IMR-90 (cell line): Measurements from ENCODE around the gene TCERG1. TPM values are rescaled to one million over a fixed set of nuclear protein-coding genes. Genes with fewer than 3 reads are reported as not detected.
"Not testable (repeated sequence)": the region's sequence is repeated elsewhere in the genome, so short reads cannot be mapped to it uniquely, and the experiment has no call there.

Source experiments
- ATAC-seq: fragments of 200-7000 bp; cut with Tn5 transposase; 2 replicates; pipeline ENCODE4 v1.9.1; 2020; ENCODE audit warnings: low read depth, mild to moderate bottlenecking, moderate library complexity
- BruUV-seq: library from RNA; stranded (reverse); fragments of 400-500 nt; replicated peaks from 2 replicates; lab custom pipeline; 2021; lab: Mats Ljungman, UMichigan
- CTCF ChIA-PET: fragments of 300-600 bp; formaldehyde crosslinking; extraction: SDS; loops from one replicate; lab custom pipeline; 2021; ENCODE audit warnings: antibody characterized with exemption; lab: Yijun Ruan, JAX
- POLR2A ChIA-PET: fragments of 300-600 bp; sonication (Branson Sonifier 250); formaldehyde crosslinking; loops from one replicate; lab custom pipeline; 2022; ENCODE audit warnings: antibody characterized with exemption; ENCODE audit not compliant: unreplicated experiment; lab: Charles Lee
- DNase-seq: peaks from one replicate; pipeline ENCODE4 v3.0.0; 2013
- H2AFZ ChIP-seq: replicated peaks from 2 replicates; pipeline ENCODE3; 2013; ENCODE audit warnings: low read length, mild to moderate bottlenecking; ENCODE audit not compliant: poor library complexity
- H2AK5ac ChIP-seq: 2 replicates; pipeline ENCODE4 v1.6.1; 2013; ENCODE audit warnings: low read depth, low read length, inconsistent platforms
- H2AK9ac ChIP-seq: replicated peaks from 2 replicates; pipeline ENCODE3; 2013; ENCODE audit warnings: mild to moderate bottlenecking, low read depth, low read length, moderate library complexity; ENCODE audit not compliant: poor library complexity
- H2BK120ac ChIP-seq: 2 replicates; pipeline ENCODE4 v1.6.1; 2013; ENCODE audit warnings: low read depth, low read length, inconsistent platforms
- H2BK15ac ChIP-seq: 3 replicates; pipeline ENCODE4 v1.6.1; 2013; ENCODE audit warnings: low read depth, low read length, inconsistent platforms
- H2BK20ac ChIP-seq: 2 replicates; pipeline ENCODE4 v1.6.1; 2013; ENCODE audit warnings: low read depth, mild to moderate bottlenecking, inconsistent platforms, low read length, moderate library complexity
- H2BK5ac ChIP-seq: 2 replicates; pipeline ENCODE4 v1.6.1; 2013; ENCODE audit warnings: mild to moderate bottlenecking, low read depth, low read length, inconsistent platforms; ENCODE audit not compliant: poor library complexity, severe bottlenecking
- H3K14ac ChIP-seq: replicated peaks from 2 replicates; pipeline ENCODE4 v1.6.1; 2013; ENCODE audit warnings: low read depth, low read length, inconsistent platforms
- H3K18ac ChIP-seq: 2 replicates; pipeline ENCODE4 v1.6.1; 2013; ENCODE audit warnings: low read depth, low read length, control low read depth
- H3K23ac ChIP-seq: 2 replicates; pipeline ENCODE4 v1.6.1; 2013; ENCODE audit warnings: low read depth, low read length, inconsistent platforms
- H3K27ac ChIP-seq: 2 replicates; pipeline ENCODE4 v1.5.1; 2013; ENCODE audit warnings: mild to moderate bottlenecking, control low read depth, low read length; ENCODE audit not compliant: insufficient read depth
- H3K27me3 ChIP-seq: 2 replicates; pipeline ENCODE4 v1.6.1; 2013; ENCODE audit warnings: low read length; ENCODE audit not compliant: control insufficient read depth, insufficient read depth
- H3K36me3 ChIP-seq: 2 replicates; pipeline ENCODE4 v1.6.1; 2013; ENCODE audit warnings: low read length, mixed read lengths; ENCODE audit not compliant: control insufficient read depth, insufficient read depth
- H3K4ac ChIP-seq: 2 replicates; pipeline ENCODE4 v1.6.1; 2013; ENCODE audit warnings: low read depth, low read length, inconsistent platforms
- H3K4me1 ChIP-seq: 2 replicates; pipeline ENCODE4 v1.6.1; 2013; ENCODE audit warnings: low read length, mixed read lengths; ENCODE audit not compliant: control insufficient read depth, insufficient read depth
- H3K4me2 ChIP-seq: 2 replicates; pipeline ENCODE4 v1.6.1; 2013; ENCODE audit warnings: low read depth, mild to moderate bottlenecking, control low read depth, low read length, moderate library complexity
- H3K4me3 ChIP-seq: 2 replicates; pipeline ENCODE4 v1.5.1; 2013; ENCODE audit warnings: low read depth, mild to moderate bottlenecking, control low read depth, low read length, moderate library complexity; ENCODE audit not compliant: insufficient read depth
- H3K56ac ChIP-seq: 2 replicates; pipeline ENCODE4 v1.6.1; 2013; ENCODE audit warnings: low read length, inconsistent platforms; ENCODE audit not compliant: insufficient read depth; ENCODE audit errors: extremely low read depth
- H3K79me1 ChIP-seq, 2 experiments: 2 replicates each; pipeline ENCODE4 v1.6.1; 2013; ENCODE audit warnings: low read length in 2 of 2, inconsistent platforms in 1 of 2, low read depth in 1 of 2
- H3K9ac ChIP-seq: 2 replicates; pipeline ENCODE4 v1.6.1; 2013; ENCODE audit warnings: low read depth, low read length, control low read depth
- H3K9me1 ChIP-seq: 2 replicates; pipeline ENCODE4 v1.6.1; 2013; ENCODE audit warnings: low read length, inconsistent platforms; ENCODE audit not compliant: insufficient read depth
- H3K9me3 ChIP-seq: 2 replicates; pipeline ENCODE4 v1.6.1; 2013; ENCODE audit warnings: low read length; ENCODE audit not compliant: control insufficient read depth, insufficient read depth
- H4K20me1 ChIP-seq: 2 replicates; pipeline ENCODE4 v1.6.1; 2013; ENCODE audit warnings: low read length, inconsistent platforms; ENCODE audit not compliant: insufficient read depth
- H4K5ac ChIP-seq: 2 replicates; pipeline ENCODE4 v1.6.1; 2013; ENCODE audit warnings: mild to moderate bottlenecking, low read depth, low read length, control low read depth
- H4K8ac ChIP-seq, 2 experiments: 2 replicates each; pipeline ENCODE4 v1.6.1; 2013; ENCODE audit warnings: low read depth in 2 of 2, low read length in 2 of 2, control low read depth in 1 of 2, inconsistent platforms in 1 of 2
- H4K91ac ChIP-seq: 2 replicates; pipeline ENCODE4 v1.6.1; 2013; ENCODE audit warnings: low read depth, low read length, inconsistent platforms; ENCODE audit not compliant: insufficient read depth
- POLR2A ChIP-seq: IDR thresholded peaks from 2 replicates; pipeline ENCODE4 v1.6.1; 2012; ENCODE audit warnings: mild to moderate bottlenecking, low read depth, low read length
- SMC3 ChIP-seq: fragments of 150-350 bp; IDR thresholded peaks from 2 replicates; pipeline ENCODE4 v1.6.1; 2016; ENCODE audit warnings: low read depth, mild to moderate bottlenecking, antibody characterized with exemption, low read length, moderate library complexity
- WGBS, 2 experiments: methylation state at CpG; one replicate each; pipeline versions ENCODE4 v1.1.5 to v1.1.7; 2013; ENCODE audit warnings: missing lambda C conversion rate in 2 of 2; ENCODE audit not compliant: insufficient read length in 1 of 2; ENCODE audit errors: extremely low coverage in 2 of 2; 5-methylcytosine and 5-hydroxymethylcytosine counted together
- dilution Hi-C: fragments of 300-500 bp; cut with HindIII; formaldehyde crosslinking; loops from one replicate; pipeline ENCODE4 v1.14.3; 2018; ENCODE audit warnings: low sequenced_read_pairs; ENCODE audit not compliant: unreplicated experiment
- in situ Hi-C: fragments of 300-500 bp; cut with MboI; formaldehyde crosslinking; loops from 3 replicates; pipeline ENCODE4 v1.14.3; 2019; ENCODE audit warnings: low sequenced_read_pairs, inconsistent platforms, mixed read lengths
- intact Hi-C: fragments of 100-400 bp; cut with micrococcal nuclease; formaldehyde crosslinking; loops from 2 replicates; pipeline ENCODE4 v1.10.0; 2022
- polyA plus RNA-seq, 3 experiments: library from polyadenylated mRNA; depleted of rRNA; stranded (reverse); fragments of >200 nt; gene quantifications; 2 replicates each; pipeline ENCODE4 v1.2.3, GENCODE V29; 2012; ENCODE audit warnings: low replicate concordance in 1 of 3
- total RNA-seq: library from RNA; depleted of rRNA; stranded (reverse); fragments of >200 nt; gene quantifications from 2 replicates; pipeline ENCODE4 v1.2.3, GENCODE V29; 2012

The TCERG1 gene
- total and polyA plus RNA-seq, 2 of the 4 experiments (the other 2 are of a cell fraction) = 21.9 to 44.7 TPM

DNA sequence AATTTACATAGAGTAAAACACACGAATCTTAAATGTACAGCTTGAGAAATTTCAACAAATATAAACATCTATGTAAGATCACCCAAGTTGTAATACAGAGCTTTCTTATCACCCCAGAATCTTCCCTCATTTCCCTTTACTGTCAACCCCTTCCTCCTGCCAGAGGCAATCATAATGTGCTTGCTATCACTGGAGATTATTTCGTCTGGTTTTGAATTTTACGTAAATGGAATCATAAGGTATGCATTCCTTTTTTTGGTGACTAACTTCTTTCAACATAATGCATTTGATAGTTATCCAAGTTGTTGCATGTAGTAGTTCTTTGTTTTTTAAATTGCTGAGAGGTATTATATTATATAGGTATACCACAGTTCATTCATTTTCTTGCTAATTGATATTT, 106.3 kb downstream of the TCERG1 start:
- dilution Hi-C loops = no loop called here
- Histone ChIP-seq H2AK5ac (no peak overlapping the region), H2AK9ac (no peak overlapping the region), H4K8ac (no peak overlapping the region), H3K36me3 (no peaks in the 10 kb centered on the region), H3K27ac (no peak overlapping the region), H2BK15ac (no peak overlapping the region), H3K9me1 (no peaks in the 10 kb centered on the region), H4K5ac (no peak overlapping the region), H3K4ac (no peak overlapping the region), H3K14ac (no peak overlapping the region), H2AFZ (no peak overlapping the region), H3K9me3 (no peaks in the 10 kb centered on the region), H2BK5ac (no peak overlapping the region), H3K23ac (no peak overlapping the region), H3K4me3 (no peak overlapping the region), H3K9ac (no peak overlapping the region), H3K56ac (no peak overlapping the region), H4K91ac (no peak overlapping the region), H4K20me1 (no peaks in the 10 kb centered on the region), H3K4me1 (no peaks in the 10 kb centered on the region), H3K4me2 (no peak overlapping the region), H3K18ac (no peak overlapping the region), H2BK120ac (no peak overlapping the region), H3K27me3 (no peaks in the 10 kb centered on the region), H2BK20ac (no peak overlapping the region), H3K79me1 (no peaks in the 10 kb centered on the region)
- ChIA-PET POLR2A (no interaction called here), CTCF (no interaction called here)
- ATAC-seq = no peak
- in situ Hi-C loops = no loop called here
- intact Hi-C loops = no loop called here
- TF ChIP-seq SMC3 = no peak
- no peak for TF ChIP-seq POLR2A
- no TSS peak for BruUV-seq
- no peak for DNase-seq
- no CpG with 5 or more reads among the region's 3 CpGs for WGBS, 2 experiments

DNA sequence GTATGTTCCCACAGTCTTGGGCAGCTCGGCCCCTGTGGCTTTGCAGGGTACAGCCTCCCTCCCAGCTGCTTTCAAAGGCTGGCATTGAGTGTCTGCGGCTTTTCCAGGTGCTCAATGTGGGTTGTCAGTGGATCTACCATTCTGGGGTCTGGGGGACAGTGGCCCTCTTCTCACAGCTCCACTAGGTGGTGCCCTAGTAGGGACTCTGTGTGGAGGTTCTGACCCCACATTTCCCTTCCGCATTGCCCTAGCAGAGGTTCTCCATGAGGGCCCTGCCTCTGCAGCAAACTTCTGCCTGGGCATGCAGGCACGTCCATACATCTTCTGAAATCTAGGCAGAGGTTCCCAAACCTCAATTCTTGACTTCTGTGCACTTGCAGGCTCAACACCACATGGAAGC, 109.8 kb downstream of the TCERG1 start:
- in situ Hi-C loops, H2AFZ ChIP-seq, ATAC-seq, H3K4ac ChIP-seq, H3K79me1 ChIP-seq, H3K9me1 ChIP-seq, H4K91ac ChIP-seq, H3K4me1 ChIP-seq, dilution Hi-C loops, H3K36me3 ChIP-seq, H4K20me1 ChIP-seq, H3K9ac ChIP-seq, H2AK9ac ChIP-seq, H3K27ac ChIP-seq, H2BK15ac ChIP-seq, H2BK120ac ChIP-seq, H3K56ac ChIP-seq, POLR2A ChIA-PET, H2BK20ac ChIP-seq, H2AK5ac ChIP-seq, DNase-seq, H3K4me3 ChIP-seq, H3K23ac ChIP-seq, H3K4me2 ChIP-seq, H4K8ac ChIP-seq, intact Hi-C loops, H3K9me3 ChIP-seq, H3K18ac ChIP-seq, CTCF ChIA-PET, H2BK5ac ChIP-seq, H3K14ac ChIP-seq, BruUV-seq, H4K5ac ChIP-seq, H3K27me3 ChIP-seq: not testable (repeated sequence)
- 0% methylated on average over 1 of the region's 4 CpGs; no CpG with 5 or more reads in 1 of the 2 experiments for WGBS, 2 experiments
